NCI-H524 treated with DMSO at 0.1 percent for 48 hours (cell line): ENCODE measurements around the gene CREBBP.
A peak's percentile ranks its signal among the peaks of the same experiment; 100 is the strongest.
"Not testable (repeated sequence)": the region's sequence is repeated elsewhere in the genome, so short reads cannot be mapped to it uniquely, and the experiment has no call there.

Source experiments
- DNase-seq: peaks from one replicate; lab custom pipeline; 2025; lab: John Stamatoyannopoulos, UW

Gene CREBBP

DNA sequence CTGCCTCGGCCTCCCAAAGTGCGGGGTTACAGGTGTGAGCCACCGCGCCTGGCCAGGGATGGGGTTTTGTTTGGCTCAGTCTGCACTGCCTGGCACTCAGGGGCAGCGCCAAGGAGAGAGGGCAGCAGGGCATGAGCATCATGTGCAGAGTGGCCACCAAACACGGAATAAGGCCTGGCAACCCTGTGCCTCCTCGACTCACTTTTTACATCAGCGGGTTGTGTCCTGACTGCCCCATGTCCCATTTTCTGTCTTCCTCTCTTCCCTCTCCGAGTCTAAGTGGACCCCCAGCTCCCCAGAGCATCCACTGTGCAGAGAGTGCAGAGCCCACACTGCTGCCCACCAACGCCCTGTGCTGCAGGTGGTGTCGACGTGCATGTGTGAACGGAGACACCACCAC, 145.0 kb downstream of the CREBBP start:
- DNase-seq = no peak

- no peak for DNase-seq
Measured at GRCh38 chr16:3734758-3735221, 145.7 kb downstream of the CREBBP start.

GRCh38 chr16:3734084-3734757, 146.3 kb downstream of the CREBBP start:
- no peak for DNase-seq

GRCh38 chr16:3732171-3732570, 148.3 kb downstream of the CREBBP start:
- no peak for DNase-seq

GRCh38 chr16:3731126-3731935, 149.2 kb downstream of the CREBBP start:
- no peak for DNase-seq

- DNase-seq = no peak
Measured at GRCh38 chr16:3730161-3731125, 150.1 kb downstream of the CREBBP start.

DNA sequence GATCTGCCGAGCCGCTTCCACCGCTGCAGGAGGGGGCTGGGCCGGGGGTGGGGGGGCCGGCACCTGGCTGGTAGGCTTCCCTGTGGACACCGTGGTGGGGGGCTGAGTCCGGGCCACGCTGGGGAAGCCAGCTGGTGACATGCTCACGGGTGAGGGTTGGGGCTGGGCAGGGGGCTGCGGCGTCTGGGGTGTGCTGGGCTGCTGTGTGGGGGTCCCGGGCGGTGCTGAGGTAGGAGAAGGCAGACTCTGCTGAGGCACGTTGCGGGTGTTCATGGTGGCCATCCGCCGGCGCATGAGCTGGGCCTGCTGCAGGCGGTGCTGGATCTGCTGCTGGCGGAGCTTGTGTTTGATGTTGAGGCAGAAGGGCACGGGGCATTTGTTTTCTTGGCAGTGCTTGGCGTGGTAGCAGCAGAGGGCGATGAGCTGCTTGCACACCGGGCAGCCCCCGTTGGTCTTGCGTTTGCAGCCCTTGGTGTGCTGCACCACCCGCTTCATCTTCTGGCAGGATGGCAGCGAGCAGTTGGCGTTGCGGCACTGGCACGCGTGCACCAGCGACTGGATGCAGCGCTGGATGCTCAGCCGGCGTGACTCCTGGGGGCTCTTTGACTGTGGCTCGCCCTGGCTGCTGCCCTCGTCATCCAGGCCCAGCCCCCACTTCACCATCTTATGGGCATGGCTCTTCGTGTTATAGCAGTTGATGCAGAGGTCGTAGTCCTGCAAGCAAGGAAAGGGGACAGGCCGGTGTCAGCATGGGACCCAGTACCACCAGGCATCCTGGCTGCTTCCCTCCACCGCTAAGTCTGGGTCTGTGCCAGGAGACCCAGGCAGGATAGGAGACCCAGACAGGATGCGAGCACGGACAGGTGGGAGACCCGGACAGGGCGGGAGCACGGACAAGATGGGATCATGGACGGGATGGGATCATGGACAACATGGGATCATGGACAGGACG, 151.1 kb downstream of the CREBBP start:
- DNase-seq = no peak

DNA sequence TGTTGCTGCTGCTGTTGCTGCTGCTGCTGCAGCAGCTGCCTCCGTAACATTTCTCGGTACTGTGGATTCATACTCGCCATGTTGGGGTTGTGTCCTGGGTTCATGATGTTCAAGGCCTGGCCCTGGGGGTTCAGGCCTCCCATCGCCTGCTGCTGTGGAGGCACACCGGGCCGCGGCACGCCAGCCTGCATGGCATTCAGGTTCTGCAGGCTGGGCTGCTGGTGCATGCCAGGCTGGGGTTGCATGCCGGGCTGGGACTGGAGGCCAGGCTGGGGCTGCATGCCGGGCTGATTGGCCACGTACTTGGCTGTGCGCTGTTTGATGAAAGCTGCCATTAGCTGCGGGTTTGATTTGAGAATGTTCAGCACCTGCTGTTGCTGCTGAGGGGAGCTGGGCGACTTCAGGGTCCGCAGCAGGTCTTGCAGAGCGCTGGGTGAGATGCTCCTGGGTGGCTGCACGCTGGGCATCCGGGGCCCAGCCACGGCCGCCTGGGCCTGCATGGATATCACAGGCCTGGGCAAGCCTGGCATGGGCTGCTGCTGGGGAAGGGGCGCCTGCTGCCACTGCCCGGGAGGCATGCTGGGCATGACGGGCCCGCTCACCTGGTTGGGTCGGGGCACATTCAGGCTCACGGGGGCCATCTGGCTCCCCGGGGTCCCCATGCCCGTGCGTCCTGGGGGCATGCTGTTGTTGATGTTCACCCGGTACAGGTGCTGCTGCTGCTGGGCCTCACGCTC, 151.9 kb downstream of the CREBBP start:
- DNase-seq = no peak

DNA sequence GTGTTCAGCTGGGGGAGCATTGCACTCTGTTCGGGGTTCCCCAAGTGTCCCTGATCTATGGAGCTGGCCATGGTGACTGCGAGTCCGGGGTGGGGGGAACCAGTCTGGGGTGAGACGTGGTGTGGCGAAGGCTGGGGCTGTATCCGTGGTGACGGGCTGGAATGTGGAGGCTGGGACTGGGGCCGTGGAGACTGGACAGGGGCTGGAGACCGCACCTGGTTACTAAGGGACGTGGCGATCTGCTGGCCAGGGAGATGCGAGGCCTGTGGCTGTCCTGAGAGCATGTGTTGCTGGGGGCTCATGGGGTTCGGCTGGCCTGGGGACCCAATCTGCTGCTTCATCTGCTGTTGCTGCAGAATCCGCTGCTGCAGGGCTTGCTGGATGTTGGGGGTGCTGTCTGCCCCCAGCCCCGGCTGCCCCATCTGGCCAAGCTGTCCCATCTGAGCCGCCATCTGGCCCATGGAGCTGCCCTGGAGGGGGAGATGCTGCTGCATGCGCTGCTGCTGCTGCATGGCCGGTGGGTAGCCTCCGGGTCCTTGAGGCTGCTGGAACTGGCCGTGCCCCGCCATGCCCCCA, 152.6 kb downstream of the CREBBP start:
- DNase-seq = peak; percentile 55

- no peak for DNase-seq
Measured at GRCh38 chr16:3726021-3726687, 154.4 kb downstream of the CREBBP start.

DNA sequence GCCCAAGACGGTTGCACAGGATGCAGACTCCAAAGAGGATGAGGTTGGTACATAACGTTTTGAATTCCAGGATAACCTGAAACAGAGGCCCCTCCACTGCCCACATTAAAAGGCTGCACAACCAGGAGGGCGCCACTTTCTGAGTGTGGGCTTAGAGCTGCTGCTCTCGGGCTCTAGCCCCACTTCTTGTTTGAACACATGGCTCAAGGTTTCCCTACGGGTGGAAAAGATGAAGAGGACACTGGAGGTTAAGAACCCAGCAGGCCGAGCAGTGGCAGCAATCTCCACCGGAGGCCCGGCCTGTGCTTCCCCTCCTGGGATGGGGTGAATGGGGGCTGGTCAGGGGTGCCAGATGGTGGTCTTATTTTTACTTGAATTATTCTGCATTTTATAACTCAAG, 155.2 kb downstream of the CREBBP start:
- no peak for DNase-seq

- no peak for DNase-seq
Measured at GRCh38 chr16:3722508-3722907, 158.0 kb downstream of the CREBBP start.

DNA sequence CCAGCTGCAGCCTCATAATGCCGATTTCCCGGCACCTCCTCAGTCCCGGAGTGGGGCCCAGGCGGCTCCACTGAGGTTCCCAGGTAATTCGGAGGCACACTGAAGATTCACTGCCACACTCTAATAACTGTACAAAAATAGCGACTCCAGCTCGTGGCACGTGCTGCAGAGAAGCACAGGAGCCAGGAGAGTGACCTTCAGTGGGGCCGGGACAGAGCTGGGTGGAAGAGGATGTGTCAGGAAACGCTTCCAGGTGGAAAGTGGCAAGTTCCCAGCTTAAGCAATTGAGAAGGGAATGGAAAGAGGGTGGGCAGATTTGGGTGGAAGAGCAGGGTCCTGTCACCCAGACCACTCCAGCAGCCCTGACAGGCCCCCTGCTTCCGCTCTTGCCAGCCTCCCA, 160.1 kb downstream of the CREBBP start:
- DNase-seq = no peak

DNA sequence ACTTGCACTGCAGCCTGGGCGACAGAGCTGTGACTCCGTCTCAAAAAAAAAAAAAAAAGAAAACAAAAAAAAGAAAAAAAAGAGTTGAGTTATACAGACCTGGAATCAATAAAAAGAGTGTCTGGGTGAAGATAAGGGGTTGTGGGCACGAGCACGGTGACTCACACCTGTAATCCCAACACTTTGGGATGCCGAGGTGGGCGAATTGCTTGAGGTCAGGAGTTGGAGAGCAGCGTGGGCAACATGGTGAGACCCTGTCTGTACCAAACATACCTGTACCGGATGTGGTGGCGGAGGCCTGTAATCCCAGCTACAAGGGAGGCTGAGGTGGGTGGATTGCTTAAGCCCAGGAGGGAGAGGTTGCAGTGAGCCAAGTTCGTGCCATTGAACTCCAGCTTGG, 161.9 kb downstream of the CREBBP start:
- no peak for DNase-seq

DNA sequence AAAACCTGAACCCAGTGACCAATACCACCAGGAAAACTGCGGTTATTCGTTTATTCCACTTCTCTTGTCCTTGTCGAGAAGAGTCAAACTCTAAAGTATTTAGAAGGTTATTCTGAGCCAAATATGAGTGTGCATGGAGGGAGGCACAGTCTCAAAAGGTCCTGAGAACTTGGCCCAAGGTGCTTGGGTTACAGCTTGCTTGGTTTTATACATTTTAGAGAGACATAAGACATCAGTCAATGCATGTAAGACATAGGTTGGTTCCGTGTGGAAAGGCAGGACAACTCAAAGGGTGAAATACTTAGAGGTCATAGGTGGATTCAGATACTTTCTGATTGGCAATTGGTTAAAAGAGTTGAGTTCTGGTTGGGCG, 162.5 kb downstream of the CREBBP start:
- DNase-seq = no peak

DNA sequence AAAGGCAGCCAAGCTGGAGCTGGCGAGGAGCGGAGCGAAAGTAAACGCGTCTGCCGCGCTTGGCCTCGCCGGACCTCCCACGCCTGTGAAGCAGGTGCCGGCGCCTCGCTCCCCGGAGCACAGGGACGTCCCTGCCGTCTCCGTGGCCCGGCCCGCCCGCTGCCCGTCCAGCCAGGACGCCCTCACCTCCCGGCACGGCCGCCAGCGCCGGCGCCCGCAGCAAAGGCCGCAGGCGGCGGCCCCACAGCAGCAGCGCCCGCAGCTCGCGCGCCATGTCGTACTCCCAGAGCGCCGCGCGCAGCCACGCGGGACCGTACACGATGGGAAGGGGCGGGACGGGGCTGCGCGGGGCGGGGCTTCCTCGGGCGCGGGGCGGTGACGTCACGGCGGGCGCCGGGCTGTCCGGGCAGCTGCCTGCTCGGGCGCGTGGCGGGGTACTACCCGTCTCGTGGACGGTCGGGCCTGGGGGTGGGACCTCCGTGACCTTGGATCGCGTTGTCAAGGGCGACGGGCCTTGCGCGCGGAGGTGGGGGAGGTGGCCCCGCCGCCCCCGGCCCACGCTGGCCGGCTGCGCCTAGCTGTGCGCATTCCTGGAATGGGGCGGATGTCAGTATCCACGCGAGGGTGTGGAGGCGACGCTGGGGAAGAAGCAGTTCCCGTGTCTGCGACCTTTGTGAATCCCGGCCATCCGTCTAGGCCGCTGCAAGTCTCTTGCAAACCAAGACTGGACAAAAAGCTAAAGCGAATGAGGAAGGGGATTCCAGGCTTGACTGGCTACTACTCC, 163.1 kb downstream of the CREBBP start, which contains the start of gene TRAP1:
Gene TRAP1, minus strand, starts transcription at position 290 of the 784 bp plus-strand sequence. Its CDS starts 16 bp downstream, at position 274.
- no peak for DNase-seq

GRCh38 chr16:3716831-3717234, 163.7 kb downstream of the CREBBP start:
- DNase-seq = no peak

- no peak for DNase-seq
Measured at GRCh38 chr16:3715430-3715829, 165.1 kb downstream of the CREBBP start.

- not testable (repeated sequence) for DNase-seq
Measured at GRCh38 chr16:3714378-3714777, 166.1 kb downstream of the CREBBP start.
